Transverse colon (tissue), 4 donors: ENCODE data around the gene DOCK1. TPM values are rescaled to one million over a fixed set of nuclear protein-coding genes. Genes with fewer than 3 reads are reported as not detected.

Source experiments
- DNase-seq: peaks from one replicate; pipeline ENCODE4 v3.0.0-alpha.2; 2019
- H3K27ac ChIP-seq, 4 donors: fragments of 200-600 bp; sonication (generic); 2 replicates each; pipeline ENCODE4 v1.5.1; 2016 to 2018; ENCODE audit warnings: inconsistent platforms in 4 of 4
- H3K27me3 ChIP-seq: fragments of 200-600 bp; sonication (generic); 2 replicates; pipeline ENCODE4 v1.5.1; 2017; ENCODE audit warnings: inconsistent platforms
- H3K36me3 ChIP-seq, 4 donors: fragments of 200-600 bp; sonication (generic); 2 replicates each; pipeline ENCODE4 v1.5.1; 2017 to 2019; ENCODE audit warnings: inconsistent platforms in 4 of 4
- H3K4me1 ChIP-seq, 4 donors: fragments of 200-600 bp; sonication (generic); 2 replicates each; pipeline ENCODE4 v1.5.1; 2017 to 2020; ENCODE audit warnings: inconsistent platforms in 4 of 4
- H3K4me3 ChIP-seq, 4 donors: fragments of 200-600 bp; sonication (generic); 1 replicate in 1 of 4; 2 replicates in 3 of 4; pipeline versions ENCODE4 v1.5.1 to v1.6.1; 2017 to 2019; ENCODE audit warnings: inconsistent platforms in 4 of 4
- H3K9me3 ChIP-seq, 2 donors: fragments of 200-600 bp; sonication (generic); 2 replicates each; pipeline ENCODE4 v1.5.1; 2017 to 2019; ENCODE audit warnings: inconsistent platforms in 2 of 2
- CTCF ChIP-seq, 5 experiments: fragments of 200-600 bp in 3 of 5; fragments of 450-650 bp in 2 of 5; sonication (generic) in 3 of 5; IDR thresholded peaks; 1 replicate in 2 of 5; 2 replicates in 3 of 5; pipeline ENCODE4 v1.5.1; 2016 to 2017; ENCODE audit warnings: antibody characterized with exemption in 5 of 5, inconsistent platforms in 3 of 5, mild to moderate bottlenecking in 2 of 5, moderate library complexity in 1 of 5
- EP300 ChIP-seq: sonication (generic); formaldehyde crosslinking; IDR thresholded peaks from one replicate; pipeline ENCODE4 v1.6.1; 2017; ENCODE audit warnings: antibody characterized with exemption, low read depth
- POLR2A ChIP-seq: fragments of 450-650 bp; IDR thresholded peaks from one replicate; pipeline ENCODE4 v1.6.1; 2016; ENCODE audit warnings: antibody characterized with exemption, mild to moderate bottlenecking, moderate library complexity
- POLR2AphosphoS5 ChIP-seq, 3 donors: sonication (generic); formaldehyde crosslinking; IDR thresholded peaks; one replicate each; pipeline ENCODE4 v1.6.1; 2016; ENCODE audit warnings: antibody characterized with exemption in 3 of 3
- WGBS, 2 donors: methylation state at CpG; one replicate each; pipeline ENCODE4 v1.1.5; 2018; ENCODE audit warnings: low coverage in 1 of 2; 5-methylcytosine and 5-hydroxymethylcytosine counted together
- in situ Hi-C, 4 donors: fragments of 200-750 bp; cut with MboI; loops; one replicate each; pipeline versions ENCODE4 v1.15.0 to v1.15.1; 2017; ENCODE audit warnings: low sequenced_read_pairs in 3 of 4, low pct_ligation_motif_present in 1 of 4, low pct_unique_long_range_greater_than_20kb in 1 of 4
- intact Hi-C: fragments of 100-400 bp; cut with DNase I; formaldehyde crosslinking; loops from one replicate; pipeline ENCODE4 v1.15.1; 2023; ENCODE audit warnings: low total_unique reads
- total RNA-seq, 4 donors: library from RNA; depleted of rRNA; stranded (reverse); fragments of >200 nt; gene quantifications; one replicate each; pipeline ENCODE4 v1.1.0, GENCODE V29; 2016

DOCK1 gene
- total RNA-seq, 4 donors from 2014 or later = 75.1 to 200 (median 92.5) TPM

- Histone ChIP-seq H3K36me3 (no peaks in the 10 kb centered on the region), H3K27ac (no peak overlapping the region), H3K4me1 (no peaks in the 10 kb centered on the region), H3K4me3 (no peak overlapping the region), H3K9me3 (no peaks in the 10 kb centered on the region), H3K27me3 (no peaks in the 10 kb centered on the region)
- intact Hi-C loops = no loop called here
- in situ Hi-C loops = no loop called here
- no peak for DNase-seq
- no peak for TF ChIP-seq CTCF (IDR thresholded peaks at IDR 0.05)
- TF ChIP-seq EP300 = no peak
- no peak for TF ChIP-seq POLR2AphosphoS5 (IDR thresholded peaks at IDR 0.05)
- no peak for TF ChIP-seq POLR2A
- WGBS, 2 donors = 67 to 83% methylated on average over 5 of the region's 5 CpGs
These were observed 494.4 kb downstream of the DOCK1 start for GRCh38 chr10:127399668-127400067.

GRCh38 chr10:127400216-127400615 is 495.0 kb downstream of the DOCK1 start:
- Histone ChIP-seq H3K9me3 (no peaks in the 10 kb centered on the region), H3K4me1 (no peaks in the 10 kb centered on the region), H3K27me3 (no peaks in the 10 kb centered on the region), H3K36me3 (no peaks in the 10 kb centered on the region), H3K27ac (no peak overlapping the region), H3K4me3 (no peak overlapping the region)
- WGBS, 2 donors = 85 to 88% methylated on average over 1 to 4 of the region's 4 CpGs
- in situ Hi-C loops = no loop called here
- intact Hi-C loops = no loop called here
- TF ChIP-seq EP300 (no peak), POLR2AphosphoS5 (IDR thresholded peaks at IDR 0.05) (no peak), POLR2A (no peak), CTCF (IDR thresholded peaks at IDR 0.05) (no peak)
- no peak for DNase-seq

- WGBS, 2 donors = 77 to 83% methylated on average over 10 to 15 of the region's 16 CpGs
- in situ Hi-C loops (no loop called here), intact Hi-C loops (no loop called here)
- Histone ChIP-seq H3K4me3 (no peak overlapping the region), H3K27me3 (no peaks in the 10 kb centered on the region), H3K4me1 (no peaks in the 10 kb centered on the region), H3K27ac (peak overlapping the region in 1 of 4 donors; percentile 12), H3K36me3 (no peaks in the 10 kb centered on the region), H3K9me3 (no peaks in the 10 kb centered on the region)
- DNase-seq = no peak
- TF ChIP-seq POLR2AphosphoS5 (IDR thresholded peaks at IDR 0.05) = peak in 2 of 3 donors; percentile 26 to 41
- no peak for TF ChIP-seq CTCF (IDR thresholded peaks at IDR 0.05)
These were observed 497.6 kb downstream of the DOCK1 start for GRCh38 chr10:127402596-127403409.

GRCh38 chr10:127405221-127405620 is 500.0 kb downstream of the DOCK1 start:
- in situ Hi-C loops (no loop called here), intact Hi-C loops (no loop called here)
- no peak for DNase-seq
- Histone ChIP-seq H3K4me1 (no peaks in the 10 kb centered on the region), H3K27me3 (no peaks in the 10 kb centered on the region), H3K36me3 (no peaks in the 10 kb centered on the region), H3K27ac (no peak overlapping the region), H3K4me3 (no peak overlapping the region), H3K9me3 (no peaks in the 10 kb centered on the region)
- WGBS, 2 donors = 81 to 88% methylated on average over 4 of the region's 4 CpGs
- TF ChIP-seq CTCF (IDR thresholded peaks at IDR 0.05) = no peak
